Endothelial cell of umbilical vein (primary cell): ENCODE results near the gene DUS1L. TPM values are rescaled to one million over a fixed set of nuclear protein-coding genes. Genes with fewer than 3 reads are reported as not detected.
A peak's percentile ranks its signal among the peaks of the same experiment; 100 is the strongest.

ENCODE experiments used
- BruUV-seq: library from RNA; stranded (reverse); fragments of 400-500 nt; replicated peaks from 2 replicates; lab custom pipeline; 2021; lab: Mats Ljungman, UMichigan
- CTCF ChIA-PET: fragments of 300-600, 350-600 bp; sonication (Branson Sonifier 250); formaldehyde crosslinking; loops from one replicate; lab custom pipeline; 2021; ENCODE audit warnings: antibody characterized with exemption, inconsistent platforms; lab: Charles Lee
- POLR2A ChIA-PET: fragments of 300-600, 350-600 bp; sonication (Branson Sonifier 250); formaldehyde crosslinking; loops from one replicate; lab custom pipeline; 2021; ENCODE audit warnings: antibody characterized with exemption, inconsistent platforms; lab: Charles Lee
- DNase-seq: peaks from one replicate; pipeline ENCODE4 v3.0.0-alpha.2; 2011; ENCODE audit warnings: low read depth, low spot score
- FAIRE-seq: peaks from 2 replicates; lab custom pipeline; 2011; peaks lifted over from hg19 to GRCh38; lab: Jason Lieb, UNC
- H2AFZ ChIP-seq: 2 replicates; pipeline ENCODE4 v1.6.0; 2012; ENCODE audit warnings: low read depth, low read length, control low read depth, inconsistent platforms
- H3K27ac ChIP-seq: 2 replicates; pipeline ENCODE4 v1.5.1; 2011; ENCODE audit warnings: low read depth, mild to moderate bottlenecking, control low read depth, low read length, moderate library complexity; ENCODE audit not compliant: insufficient read depth
- H3K27me3 ChIP-seq, 2 experiments: 2 replicates each; pipeline versions ENCODE4 v1.6.0 to v1.6.1; 2011; ENCODE audit warnings: low read length in 2 of 2, mixed read lengths in 1 of 2; ENCODE audit not compliant: control insufficient read depth in 2 of 2, insufficient read depth in 2 of 2
- H3K36me3 ChIP-seq, 2 experiments: 2 replicates in 1 of 2; 3 replicates in 1 of 2; pipeline ENCODE4 v1.5.1; 2011; ENCODE audit warnings: low read length in 2 of 2, mild to moderate bottlenecking in 1 of 2, moderate library complexity in 1 of 2; ENCODE audit not compliant: control insufficient read depth in 2 of 2, insufficient read depth in 2 of 2; ENCODE audit errors: extremely low read depth in 1 of 2
- H3K4me1 ChIP-seq: 3 replicates; pipeline ENCODE4 v1.5.1; 2011; ENCODE audit warnings: mild to moderate bottlenecking, low read length; ENCODE audit not compliant: control insufficient read depth, insufficient read depth; ENCODE audit errors: extremely low read depth
- H3K4me2 ChIP-seq: 2 replicates; pipeline ENCODE4 v1.6.1; 2011; ENCODE audit warnings: low read length, control low read depth, mixed read lengths; ENCODE audit not compliant: insufficient read depth
- H3K4me3 ChIP-seq, 3 experiments: fragments of 200-600 bp in 1 of 3; sonication (generic), shearing (Covaris generic) in 1 of 3; replicated peaks in 1 of 3; 2 replicates each; pipeline ENCODE4 v1.5.1; 2011 to 2016; ENCODE audit warnings: control low read depth in 3 of 3, low read length in 3 of 3, mild to moderate bottlenecking in 2 of 3, inconsistent platforms in 1 of 3, low read depth in 1 of 3, moderate library complexity in 1 of 3; ENCODE audit not compliant: insufficient read depth in 1 of 3
- H3K79me2 ChIP-seq: 2 replicates; pipeline ENCODE4 v1.6.0; 2012; ENCODE audit warnings: low read length, inconsistent platforms; ENCODE audit not compliant: control insufficient read depth, insufficient read depth
- H3K9ac ChIP-seq: replicated peaks from 2 replicates; pipeline ENCODE3; 2011; ENCODE audit warnings: low read length, control low read depth; ENCODE audit not compliant: insufficient read depth; ENCODE audit errors: extremely low read depth
- H3K9me1 ChIP-seq: replicated peaks from 3 replicates; pipeline ENCODE4 v1.6.0; 2011; ENCODE audit warnings: mild to moderate bottlenecking, low read length; ENCODE audit not compliant: control insufficient read depth, insufficient read depth; ENCODE audit errors: extremely low read depth
- H3K9me3 ChIP-seq: replicated peaks from 2 replicates; pipeline ENCODE4 v1.5.1; 2012; ENCODE audit warnings: low read length, inconsistent platforms; ENCODE audit not compliant: control insufficient read depth, insufficient read depth
- H4K20me1 ChIP-seq: replicated peaks from 2 replicates; pipeline ENCODE3; 2011; ENCODE audit warnings: mild to moderate bottlenecking, low read length; ENCODE audit not compliant: control insufficient read depth, insufficient read depth; ENCODE audit errors: extremely low read depth
- FOS ChIP-seq: IDR thresholded peaks from 2 replicates; pipeline ENCODE4 v1.6.1; 2011; ENCODE audit warnings: mild to moderate bottlenecking, low read length, moderate library complexity, borderline replicate concordance; ENCODE audit not compliant: insufficient read depth
- GATA2 ChIP-seq: IDR thresholded peaks from 2 replicates; pipeline ENCODE4 v1.7.0; 2011; ENCODE audit warnings: low read depth, mild to moderate bottlenecking, moderate library complexity, mixed read lengths, low read length; ENCODE audit not compliant: insufficient read length, insufficient read depth
- JUN ChIP-seq: IDR thresholded peaks from 2 replicates; pipeline ENCODE4 v1.6.1; 2011; ENCODE audit warnings: borderline replicate concordance, low read depth; ENCODE audit not compliant: insufficient read length, insufficient read depth
- MYC ChIP-seq: IDR thresholded peaks from one replicate; pipeline ENCODE4 v1.6.1; 2011; ENCODE audit warnings: mild to moderate bottlenecking, low read depth, low read length
- POLR2A ChIP-seq: IDR thresholded peaks from 2 replicates; pipeline ENCODE4 v1.6.1; 2012; ENCODE audit warnings: low read depth, mild to moderate bottlenecking, control low read depth, low read length
- POLR2AphosphoS5 ChIP-seq: IDR thresholded peaks from 2 replicates; pipeline ENCODE4 v1.6.1; 2012; ENCODE audit warnings: low read depth, mild to moderate bottlenecking, control low read depth, low read length, moderate library complexity; ENCODE audit not compliant: insufficient read depth
- dilution Hi-C: fragments of 300-500 bp; cut with MboI; formaldehyde crosslinking; loops from one replicate; pipeline ENCODE4 v1.15.0; 2019; ENCODE audit warnings: low sequenced_read_pairs; ENCODE audit not compliant: extremely low pct_ligation_motif_present
- intact Hi-C: fragments of 100-400 bp; cut with micrococcal nuclease; formaldehyde crosslinking; loops from one replicate; pipeline ENCODE4 v1.10.0; 2022
- polyA plus RNA-seq, 4 experiments: library from polyadenylated mRNA; depleted of rRNA in 3 of 4; stranded (reverse) in 3 of 4; unstranded in 1 of 4; fragments of >200 nt; gene quantifications; 2 replicates each; pipeline versions ENCODE4 v1.2.1 to v1.2.3, GENCODE V29; 2011 to 2012; ENCODE audit warnings: missing spikeins in 1 of 4
- total RNA-seq: library from RNA; stranded (reverse); gene quantifications from 2 replicates; pipeline ENCODE4 v1.2.3, GENCODE V29; 2021
- TF ChIP-seq, protein P1 (sequence below), 2 donors: IDR thresholded peaks; 1 replicate in 1 of 2; 2 replicates in 1 of 2; pipeline ENCODE4 v1.5.1; 2011; ENCODE audit warnings: low read length in 2 of 2, mild to moderate bottlenecking in 2 of 2, moderate library complexity in 2 of 2, control low read depth in 1 of 2, inconsistent platforms in 1 of 2, low read depth in 1 of 2; ENCODE audit not compliant: insufficient read depth in 1 of 2; ENCODE audit errors: extremely low read depth in 1 of 2
- TF ChIP-seq, protein P2 (sequence below): IDR thresholded peaks from 2 replicates; pipeline ENCODE4 v1.6.1; 2011; ENCODE audit not compliant: insufficient read depth, insufficient read length

DUS1L gene
- total and polyA plus RNA-seq, 2 donors (not counting 3 experiments of a cell fraction or from before 2014, with no cell fraction given) = 60.1 to 92.9 TPM

DNA sequence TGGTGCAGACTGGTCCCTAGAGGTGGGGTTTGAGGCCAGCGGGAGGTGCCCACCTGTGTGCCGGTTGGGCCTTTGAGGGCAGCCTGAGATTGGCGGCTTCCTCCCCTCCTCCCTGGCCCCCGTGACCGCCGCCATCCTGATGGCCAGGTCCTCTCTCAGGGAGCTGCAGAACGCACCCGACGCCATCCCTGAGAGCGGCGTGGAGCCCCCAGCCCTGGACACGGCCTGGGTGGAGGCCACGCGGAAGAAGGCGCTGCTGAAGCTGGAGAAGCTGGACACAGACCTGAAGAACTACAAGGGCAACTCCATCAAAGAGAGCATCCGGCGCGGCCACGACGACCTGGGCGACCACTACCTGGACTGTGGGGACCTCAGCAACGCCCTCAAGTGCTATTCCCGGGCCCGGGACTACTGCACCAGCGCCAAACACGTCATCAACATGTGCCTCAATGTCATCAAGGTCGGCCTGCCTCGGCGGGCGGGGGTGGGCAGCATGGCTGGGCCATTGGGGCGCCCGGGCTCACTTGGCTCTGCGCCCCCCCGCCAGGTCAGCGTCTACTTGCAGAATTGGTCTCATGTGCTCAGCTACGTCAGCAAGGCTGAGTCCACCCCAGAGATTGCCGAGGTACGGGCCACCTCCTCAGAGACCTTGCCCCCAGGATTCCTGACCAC is 11.1 kb downstream of the DUS1L start:
- no peaks in the 10 kb centered on the region for H4K20me1 ChIP-seq
- no peaks in the 10 kb centered on the region for H3K9me3 ChIP-seq
- H3K36me3 ChIP-seq = peaks cover 12 to 39% of the 10 kb centered on the region in 2 experiments
- intact Hi-C loops (no loop called here), dilution Hi-C loops (no loop called here)
- H3K9me1 ChIP-seq = no peaks in the 10 kb centered on the region
- DNase-seq (no peak), FAIRE-seq (no peak)
- peaks cover 11% of the 10 kb centered on the region for H3K79me2 ChIP-seq
- H3K27ac ChIP-seq = no peak overlapping the region
- BruUV-seq = TSS peak; percentile 8
- no peaks in the 10 kb centered on the region for H3K27me3 ChIP-seq
- ChIA-PET POLR2A (no interaction called here), CTCF (interaction anchor here (0.8 to 1.1 kb wide), 2 partner anchors 10 to 24 kb away, joined by 4 to 5 read pairs; no protein-coding TSS in a partner anchor)
- TF ChIP-seq FOS (no peak), GATA2 (no peak), MYC (no peak), POLR2A (no peak), JUN (no peak), POLR2AphosphoS5 (no peak)
- TF ChIP-seq, protein P1, sequence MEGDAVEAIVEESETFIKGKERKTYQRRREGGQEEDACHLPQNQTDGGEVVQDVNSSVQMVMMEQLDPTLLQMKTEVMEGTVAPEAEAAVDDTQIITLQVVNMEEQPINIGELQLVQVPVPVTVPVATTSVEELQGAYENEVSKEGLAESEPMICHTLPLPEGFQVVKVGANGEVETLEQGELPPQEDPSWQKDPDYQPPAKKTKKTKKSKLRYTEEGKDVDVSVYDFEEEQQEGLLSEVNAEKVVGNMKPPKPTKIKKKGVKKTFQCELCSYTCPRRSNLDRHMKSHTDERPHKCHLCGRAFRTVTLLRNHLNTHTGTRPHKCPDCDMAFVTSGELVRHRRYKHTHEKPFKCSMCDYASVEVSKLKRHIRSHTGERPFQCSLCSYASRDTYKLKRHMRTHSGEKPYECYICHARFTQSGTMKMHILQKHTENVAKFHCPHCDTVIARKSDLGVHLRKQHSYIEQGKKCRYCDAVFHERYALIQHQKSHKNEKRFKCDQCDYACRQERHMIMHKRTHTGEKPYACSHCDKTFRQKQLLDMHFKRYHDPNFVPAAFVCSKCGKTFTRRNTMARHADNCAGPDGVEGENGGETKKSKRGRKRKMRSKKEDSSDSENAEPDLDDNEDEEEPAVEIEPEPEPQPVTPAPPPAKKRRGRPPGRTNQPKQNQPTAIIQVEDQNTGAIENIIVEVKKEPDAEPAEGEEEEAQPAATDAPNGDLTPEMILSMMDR (IDR thresholded peaks at IDR 0.05; ENCODE audit: extremely low read depth in 1 of 2, insufficient read depth in 1 of 2, low read depth in 1 of 2, low read length in 2 of 2) = no peak
- TF ChIP-seq, protein P2, sequence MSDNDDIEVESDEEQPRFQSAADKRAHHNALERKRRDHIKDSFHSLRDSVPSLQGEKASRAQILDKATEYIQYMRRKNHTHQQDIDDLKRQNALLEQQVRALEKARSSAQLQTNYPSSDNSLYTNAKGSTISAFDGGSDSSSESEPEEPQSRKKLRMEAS = no peak
- no peak overlapping the region for H3K4me3 ChIP-seq
- peaks cover 11% of the 10 kb centered on the region for H3K4me1 ChIP-seq
- H3K4me2 ChIP-seq = no peak overlapping the region
- no peak overlapping the region for H3K9ac ChIP-seq
- no peak overlapping the region for H2AFZ ChIP-seq
